Right lobe of liver (tissue), 4 donors: ENCODE measurements around the gene PKD1.

Experiments used
- POLR2A ChIP-seq: fragments of 450-650 bp; IDR thresholded peaks from one replicate; pipeline ENCODE4 v1.6.1; 2017; ENCODE audit warnings: antibody characterized with exemption, mild to moderate bottlenecking
- TF ChIP-seq, protein P1 (sequence below), 4 donors: fragments of 200-600 bp in 3 of 4; fragments of 450-650 bp in 1 of 4; IDR thresholded peaks; one replicate each; pipeline versions ENCODE4 v1.5.1 to v1.8.0; 2016 to 2022; ENCODE audit warnings: antibody characterized with exemption in 4 of 4, mild to moderate bottlenecking in 2 of 4
- donor health status: DM: no; HTN: no; CAD: no.
- donor health status: DM: no; HTN: no; CAD: no.
- donor health status: DM: no; HTN: yes; CAD: no.

DNA sequence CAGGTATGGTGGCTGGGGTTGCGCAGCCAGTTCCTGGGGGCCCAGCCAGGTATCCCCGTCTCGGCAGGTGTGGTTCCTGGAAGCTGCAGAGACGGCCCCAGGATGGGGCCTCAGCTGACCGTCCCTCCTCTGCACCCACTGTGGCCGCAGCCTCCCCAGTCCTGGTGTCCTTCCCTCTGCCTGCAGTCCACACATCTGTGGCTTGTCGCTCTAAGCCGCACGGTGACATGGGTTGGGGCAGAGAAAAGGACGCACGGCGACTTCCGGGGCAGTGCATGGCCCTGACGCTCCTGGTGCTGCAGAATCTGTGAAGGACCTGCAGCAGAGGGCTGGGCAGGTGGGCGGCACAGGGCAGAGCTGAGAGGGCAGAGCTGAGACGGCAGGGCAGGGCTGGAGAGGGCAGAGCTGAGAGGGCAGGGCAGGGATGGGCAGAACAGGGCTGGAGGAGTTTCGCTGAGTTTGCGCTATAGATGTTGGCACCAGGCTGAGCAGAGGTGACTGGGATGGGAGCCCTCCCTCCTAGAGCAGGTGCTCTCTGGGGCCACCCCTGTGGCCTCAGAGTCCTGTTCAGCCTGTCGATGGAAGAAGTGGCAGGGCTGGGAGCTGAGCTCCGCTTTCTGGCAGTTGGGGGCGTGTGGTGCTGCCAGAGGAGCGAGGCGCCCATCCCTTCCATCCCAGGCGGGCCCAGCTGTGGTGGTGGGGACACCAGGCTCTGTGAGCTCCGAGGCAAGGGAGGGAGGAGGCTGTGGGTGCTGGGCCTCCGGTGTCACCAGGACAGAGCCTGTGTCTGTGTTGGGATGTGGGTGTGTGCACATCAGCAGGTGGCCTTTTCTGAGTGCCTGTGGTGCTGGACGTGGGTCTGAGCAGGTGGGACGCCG lies 64.9 kb downstream of the PKD1 start:
- TF ChIP-seq, protein P1, sequence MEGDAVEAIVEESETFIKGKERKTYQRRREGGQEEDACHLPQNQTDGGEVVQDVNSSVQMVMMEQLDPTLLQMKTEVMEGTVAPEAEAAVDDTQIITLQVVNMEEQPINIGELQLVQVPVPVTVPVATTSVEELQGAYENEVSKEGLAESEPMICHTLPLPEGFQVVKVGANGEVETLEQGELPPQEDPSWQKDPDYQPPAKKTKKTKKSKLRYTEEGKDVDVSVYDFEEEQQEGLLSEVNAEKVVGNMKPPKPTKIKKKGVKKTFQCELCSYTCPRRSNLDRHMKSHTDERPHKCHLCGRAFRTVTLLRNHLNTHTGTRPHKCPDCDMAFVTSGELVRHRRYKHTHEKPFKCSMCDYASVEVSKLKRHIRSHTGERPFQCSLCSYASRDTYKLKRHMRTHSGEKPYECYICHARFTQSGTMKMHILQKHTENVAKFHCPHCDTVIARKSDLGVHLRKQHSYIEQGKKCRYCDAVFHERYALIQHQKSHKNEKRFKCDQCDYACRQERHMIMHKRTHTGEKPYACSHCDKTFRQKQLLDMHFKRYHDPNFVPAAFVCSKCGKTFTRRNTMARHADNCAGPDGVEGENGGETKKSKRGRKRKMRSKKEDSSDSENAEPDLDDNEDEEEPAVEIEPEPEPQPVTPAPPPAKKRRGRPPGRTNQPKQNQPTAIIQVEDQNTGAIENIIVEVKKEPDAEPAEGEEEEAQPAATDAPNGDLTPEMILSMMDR (IDR thresholded peaks at IDR 0.05), result no peak
- TF ChIP-seq POLR2A, result no peak
